Endothelial cell of umbilical vein (primary cell): ENCODE measurements around the gene GPN3. TPM values are rescaled to one million over a fixed set of nuclear protein-coding genes. Genes with fewer than 3 reads are reported as not detected.

Experiments used
- BruUV-seq: library from RNA; stranded (reverse); fragments of 400-500 nt; replicated peaks from 2 replicates; lab custom pipeline; 2021; lab: Mats Ljungman, UMichigan
- CTCF ChIA-PET: fragments of 300-600, 350-600 bp; sonication (Branson Sonifier 250); formaldehyde crosslinking; loops from one replicate; lab custom pipeline; 2021; ENCODE audit warnings: antibody characterized with exemption, inconsistent platforms; lab: Charles Lee
- POLR2A ChIA-PET: fragments of 300-600, 350-600 bp; sonication (Branson Sonifier 250); formaldehyde crosslinking; loops from one replicate; lab custom pipeline; 2021; ENCODE audit warnings: antibody characterized with exemption, inconsistent platforms; lab: Charles Lee
- DNase-seq: peaks from one replicate; pipeline ENCODE4 v3.0.0-alpha.2; 2011; ENCODE audit warnings: low read depth, low spot score
- FAIRE-seq: peaks from 2 replicates; lab custom pipeline; 2011; peaks lifted over from hg19 to GRCh38; lab: Jason Lieb, UNC
- H2AFZ ChIP-seq: 2 replicates; pipeline ENCODE4 v1.6.0; 2012; ENCODE audit warnings: low read depth, low read length, control low read depth, inconsistent platforms
- H3K27ac ChIP-seq: 2 replicates; pipeline ENCODE4 v1.5.1; 2011; ENCODE audit warnings: low read depth, mild to moderate bottlenecking, control low read depth, low read length, moderate library complexity; ENCODE audit not compliant: insufficient read depth
- H3K27me3 ChIP-seq, 2 experiments: 2 replicates each; pipeline versions ENCODE4 v1.6.0 to v1.6.1; 2011; ENCODE audit warnings: low read length in 2 of 2, mixed read lengths in 1 of 2; ENCODE audit not compliant: control insufficient read depth in 2 of 2, insufficient read depth in 2 of 2
- H3K36me3 ChIP-seq, 2 experiments: 2 replicates in 1 of 2; 3 replicates in 1 of 2; pipeline ENCODE4 v1.5.1; 2011; ENCODE audit warnings: low read length in 2 of 2, mild to moderate bottlenecking in 1 of 2, moderate library complexity in 1 of 2; ENCODE audit not compliant: control insufficient read depth in 2 of 2, insufficient read depth in 2 of 2; ENCODE audit errors: extremely low read depth in 1 of 2
- H3K4me1 ChIP-seq: 3 replicates; pipeline ENCODE4 v1.5.1; 2011; ENCODE audit warnings: mild to moderate bottlenecking, low read length; ENCODE audit not compliant: control insufficient read depth, insufficient read depth; ENCODE audit errors: extremely low read depth
- H3K4me2 ChIP-seq: 2 replicates; pipeline ENCODE4 v1.6.1; 2011; ENCODE audit warnings: low read length, control low read depth, mixed read lengths; ENCODE audit not compliant: insufficient read depth
- H3K4me3 ChIP-seq, 3 experiments: fragments of 200-600 bp in 1 of 3; sonication (generic), shearing (Covaris generic) in 1 of 3; replicated peaks in 1 of 3; 2 replicates each; pipeline ENCODE4 v1.5.1; 2011 to 2016; ENCODE audit warnings: control low read depth in 3 of 3, low read length in 3 of 3, mild to moderate bottlenecking in 2 of 3, inconsistent platforms in 1 of 3, low read depth in 1 of 3, moderate library complexity in 1 of 3; ENCODE audit not compliant: insufficient read depth in 1 of 3
- H3K79me2 ChIP-seq: 2 replicates; pipeline ENCODE4 v1.6.0; 2012; ENCODE audit warnings: low read length, inconsistent platforms; ENCODE audit not compliant: control insufficient read depth, insufficient read depth
- H3K9ac ChIP-seq: replicated peaks from 2 replicates; pipeline ENCODE3; 2011; ENCODE audit warnings: low read length, control low read depth; ENCODE audit not compliant: insufficient read depth; ENCODE audit errors: extremely low read depth
- H3K9me1 ChIP-seq: replicated peaks from 3 replicates; pipeline ENCODE4 v1.6.0; 2011; ENCODE audit warnings: mild to moderate bottlenecking, low read length; ENCODE audit not compliant: control insufficient read depth, insufficient read depth; ENCODE audit errors: extremely low read depth
- H3K9me3 ChIP-seq: replicated peaks from 2 replicates; pipeline ENCODE4 v1.5.1; 2012; ENCODE audit warnings: low read length, inconsistent platforms; ENCODE audit not compliant: control insufficient read depth, insufficient read depth
- H4K20me1 ChIP-seq: replicated peaks from 2 replicates; pipeline ENCODE3; 2011; ENCODE audit warnings: mild to moderate bottlenecking, low read length; ENCODE audit not compliant: control insufficient read depth, insufficient read depth; ENCODE audit errors: extremely low read depth
- EZH2 ChIP-seq: IDR thresholded peaks from 2 replicates; pipeline ENCODE4 v1.6.1; 2012; ENCODE audit warnings: borderline replicate concordance, low read depth, mild to moderate bottlenecking, moderate library complexity, low read length, inconsistent platforms; ENCODE audit not compliant: severe bottlenecking
- FOS ChIP-seq: IDR thresholded peaks from 2 replicates; pipeline ENCODE4 v1.6.1; 2011; ENCODE audit warnings: mild to moderate bottlenecking, low read length, moderate library complexity, borderline replicate concordance; ENCODE audit not compliant: insufficient read depth
- GATA2 ChIP-seq: IDR thresholded peaks from 2 replicates; pipeline ENCODE4 v1.7.0; 2011; ENCODE audit warnings: low read depth, mild to moderate bottlenecking, moderate library complexity, mixed read lengths, low read length; ENCODE audit not compliant: insufficient read length, insufficient read depth
- JUN ChIP-seq: IDR thresholded peaks from 2 replicates; pipeline ENCODE4 v1.6.1; 2011; ENCODE audit warnings: borderline replicate concordance, low read depth; ENCODE audit not compliant: insufficient read length, insufficient read depth
- MYC ChIP-seq: IDR thresholded peaks from one replicate; pipeline ENCODE4 v1.6.1; 2011; ENCODE audit warnings: mild to moderate bottlenecking, low read depth, low read length
- POLR2A ChIP-seq: IDR thresholded peaks from 2 replicates; pipeline ENCODE4 v1.6.1; 2012; ENCODE audit warnings: low read depth, mild to moderate bottlenecking, control low read depth, low read length
- POLR2AphosphoS5 ChIP-seq: IDR thresholded peaks from 2 replicates; pipeline ENCODE4 v1.6.1; 2012; ENCODE audit warnings: low read depth, mild to moderate bottlenecking, control low read depth, low read length, moderate library complexity; ENCODE audit not compliant: insufficient read depth
- dilution Hi-C: fragments of 300-500 bp; cut with MboI; formaldehyde crosslinking; loops from one replicate; pipeline ENCODE4 v1.15.0; 2019; ENCODE audit warnings: low sequenced_read_pairs; ENCODE audit not compliant: extremely low pct_ligation_motif_present
- intact Hi-C: fragments of 100-400 bp; cut with micrococcal nuclease; formaldehyde crosslinking; loops from one replicate; pipeline ENCODE4 v1.10.0; 2022
- polyA plus RNA-seq, 4 experiments: library from polyadenylated mRNA; depleted of rRNA in 3 of 4; stranded (reverse) in 3 of 4; unstranded in 1 of 4; fragments of >200 nt; gene quantifications; 2 replicates each; pipeline versions ENCODE4 v1.2.1 to v1.2.3, GENCODE V29; 2011 to 2012; ENCODE audit warnings: missing spikeins in 1 of 4
- total RNA-seq: library from RNA; stranded (reverse); gene quantifications from 2 replicates; pipeline ENCODE4 v1.2.3, GENCODE V29; 2021
- TF ChIP-seq, protein P1 (sequence below): IDR thresholded peaks from 2 replicates; pipeline ENCODE4 v1.6.1; 2011; ENCODE audit not compliant: insufficient read depth, insufficient read length
- TF ChIP-seq, protein P2 (sequence below), 2 donors: IDR thresholded peaks; 1 replicate in 1 of 2; 2 replicates in 1 of 2; pipeline ENCODE4 v1.5.1; 2011; ENCODE audit warnings: low read length in 2 of 2, mild to moderate bottlenecking in 2 of 2, moderate library complexity in 2 of 2, control low read depth in 1 of 2, inconsistent platforms in 1 of 2, low read depth in 1 of 2; ENCODE audit not compliant: insufficient read depth in 1 of 2; ENCODE audit errors: extremely low read depth in 1 of 2

GPN3 gene
- total and polyA plus RNA-seq, 2 donors (not counting 3 experiments of a cell fraction or from before 2014, with no cell fraction given): 26.6 to 29.6 TPM

DNA sequence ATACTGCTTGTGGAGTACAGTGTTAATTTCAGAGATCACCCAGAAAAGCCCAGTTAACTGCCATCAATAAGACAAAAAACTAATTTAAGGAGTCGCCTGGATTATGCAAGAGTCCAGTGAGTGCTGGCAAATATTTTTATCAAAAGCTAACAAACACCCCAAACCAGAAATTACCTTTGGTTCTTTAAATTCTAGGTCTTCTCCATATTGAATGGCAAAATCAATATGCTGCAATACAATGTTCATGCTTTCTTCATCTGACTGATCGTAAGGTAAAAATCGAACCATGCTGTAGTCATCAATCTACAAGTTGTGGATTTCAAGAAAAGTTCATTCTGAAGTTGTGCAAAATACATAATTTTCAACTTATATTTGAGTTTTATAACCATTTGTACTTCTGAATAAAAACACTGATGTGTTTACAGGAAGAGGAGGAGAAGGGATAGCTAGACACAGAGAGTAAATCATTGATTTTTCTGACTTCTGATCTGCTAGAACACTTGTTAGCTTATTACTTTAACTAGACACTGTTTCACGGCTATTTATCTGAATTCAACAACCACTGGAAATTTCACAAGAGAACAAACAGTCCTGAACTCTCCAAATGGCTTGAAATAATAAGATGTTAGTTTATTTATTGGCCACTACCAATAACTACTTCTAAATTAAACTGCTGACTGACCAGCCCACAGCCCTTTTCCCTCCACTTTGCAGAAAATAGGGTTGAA lies 14.3 kb downstream of the GPN3 start:
- H4K20me1 ChIP-seq: no peaks in the 10 kb centered on the region
- intact Hi-C loops: loop anchor here (5.0 kb wide), 2 partner anchors 289 to 434 kb away; partner anchors contain the start of gene PPP1CC
- H3K9me1 ChIP-seq: no peaks in the 10 kb centered on the region
- FAIRE-seq: no peak
- POLR2A ChIA-PET: no interaction called here
- TF ChIP-seq JUN (no peak), EZH2 (no peak), MYC (no peak), GATA2 (no peak), POLR2A (no peak), POLR2AphosphoS5 (no peak), FOS (no peak)
- TF ChIP-seq, protein P1, sequence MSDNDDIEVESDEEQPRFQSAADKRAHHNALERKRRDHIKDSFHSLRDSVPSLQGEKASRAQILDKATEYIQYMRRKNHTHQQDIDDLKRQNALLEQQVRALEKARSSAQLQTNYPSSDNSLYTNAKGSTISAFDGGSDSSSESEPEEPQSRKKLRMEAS: no peak
- TF ChIP-seq, protein P2, sequence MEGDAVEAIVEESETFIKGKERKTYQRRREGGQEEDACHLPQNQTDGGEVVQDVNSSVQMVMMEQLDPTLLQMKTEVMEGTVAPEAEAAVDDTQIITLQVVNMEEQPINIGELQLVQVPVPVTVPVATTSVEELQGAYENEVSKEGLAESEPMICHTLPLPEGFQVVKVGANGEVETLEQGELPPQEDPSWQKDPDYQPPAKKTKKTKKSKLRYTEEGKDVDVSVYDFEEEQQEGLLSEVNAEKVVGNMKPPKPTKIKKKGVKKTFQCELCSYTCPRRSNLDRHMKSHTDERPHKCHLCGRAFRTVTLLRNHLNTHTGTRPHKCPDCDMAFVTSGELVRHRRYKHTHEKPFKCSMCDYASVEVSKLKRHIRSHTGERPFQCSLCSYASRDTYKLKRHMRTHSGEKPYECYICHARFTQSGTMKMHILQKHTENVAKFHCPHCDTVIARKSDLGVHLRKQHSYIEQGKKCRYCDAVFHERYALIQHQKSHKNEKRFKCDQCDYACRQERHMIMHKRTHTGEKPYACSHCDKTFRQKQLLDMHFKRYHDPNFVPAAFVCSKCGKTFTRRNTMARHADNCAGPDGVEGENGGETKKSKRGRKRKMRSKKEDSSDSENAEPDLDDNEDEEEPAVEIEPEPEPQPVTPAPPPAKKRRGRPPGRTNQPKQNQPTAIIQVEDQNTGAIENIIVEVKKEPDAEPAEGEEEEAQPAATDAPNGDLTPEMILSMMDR (IDR thresholded peaks at IDR 0.05; ENCODE audit: extremely low read depth in 1 of 2, insufficient read depth in 1 of 2, low read depth in 1 of 2, low read length in 2 of 2): no peak
- no peak overlapping the region for H3K9ac ChIP-seq
- H3K4me2 ChIP-seq: no peak overlapping the region
- dilution Hi-C loops: no loop called here
- peaks cover 0 to 4% of the 10 kb centered on the region in 2 experiments for H3K36me3 ChIP-seq
- CTCF ChIA-PET: interaction anchor here (1.7 to 2.8 kb wide), 2 partner anchors 24 to 148 kb away, joined by 5 to 21 read pairs; no protein-coding TSS in a partner anchor
- H3K4me3 ChIP-seq: no peak overlapping the region
- BruUV-seq: no TSS peak
- no peaks in the 10 kb centered on the region for H3K27me3 ChIP-seq
- no peak overlapping the region for H3K27ac ChIP-seq
- peaks cover 5% of the 10 kb centered on the region for H3K4me1 ChIP-seq
- no peak for DNase-seq
- no peak overlapping the region for H2AFZ ChIP-seq
- H3K9me3 ChIP-seq: no peaks in the 10 kb centered on the region
- H3K79me2 ChIP-seq: peaks cover 14% of the 10 kb centered on the region
